Measurements from ENCODE around the gene UQCR10.

UQCR10 gene

DNA sequence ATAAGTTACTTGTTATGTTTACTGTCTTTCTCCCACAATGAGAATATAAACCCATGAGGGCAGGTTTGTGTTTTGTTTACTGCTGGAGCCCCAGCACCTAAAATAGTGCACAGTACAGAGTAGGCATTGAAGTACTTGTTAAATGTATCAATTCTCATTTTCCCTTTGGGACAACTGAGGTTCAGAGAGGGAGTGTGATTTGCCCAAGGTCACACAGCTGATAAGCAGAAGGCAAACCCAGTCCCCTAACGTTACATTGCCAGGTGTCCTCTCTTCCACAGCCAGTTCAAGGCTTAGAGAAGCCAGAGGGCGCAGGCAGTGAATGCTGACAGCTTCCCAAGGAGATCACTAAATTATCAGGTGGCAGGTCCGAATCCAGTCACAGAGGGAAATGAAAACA lies 17.1 kb upstream of the UQCR10 start:
- Histone ChIP-seq H3K4me3 (ENCODE audit: low read depth, low read length) (no peak overlapping the region), H3K9me3 (ENCODE audit: control insufficient read depth, insufficient read depth, low read depth, low read length) (no peaks in the 10 kb centered on the region), H3K4me1 (ENCODE audit: control insufficient read depth, insufficient read depth, low read length) (no peaks in the 10 kb centered on the region), H3K36me3 (ENCODE audit: control insufficient read depth in 2 of 2, insufficient read depth in 1 of 2, low read length in 2 of 2) (peaks cover 0 to 27% of the 10 kb centered on the region in 2 experiments; a peak in 2 of 3 replicates), H3K27ac (ENCODE audit: extremely low read depth, low read depth, low read length) (no peak overlapping the region)
- CTCF ChIA-PET = interaction anchor here (0.9 kb wide), 1 partner anchor 104 kb away, joined by 3 read pairs; no protein-coding TSS in a partner anchor
- TF ChIP-seq ZNF768 (tag by site-specific recombination; IDR thresholded peaks at IDR 0.05) = peak; percentile 56; the same call in 1 of the 2 replicates
- no peak for TF ChIP-seq ZNF350 (tag by site-specific recombination; IDR thresholded peaks at IDR 0.05)
- POLR2A ChIA-PET = no interaction called here

DNA sequence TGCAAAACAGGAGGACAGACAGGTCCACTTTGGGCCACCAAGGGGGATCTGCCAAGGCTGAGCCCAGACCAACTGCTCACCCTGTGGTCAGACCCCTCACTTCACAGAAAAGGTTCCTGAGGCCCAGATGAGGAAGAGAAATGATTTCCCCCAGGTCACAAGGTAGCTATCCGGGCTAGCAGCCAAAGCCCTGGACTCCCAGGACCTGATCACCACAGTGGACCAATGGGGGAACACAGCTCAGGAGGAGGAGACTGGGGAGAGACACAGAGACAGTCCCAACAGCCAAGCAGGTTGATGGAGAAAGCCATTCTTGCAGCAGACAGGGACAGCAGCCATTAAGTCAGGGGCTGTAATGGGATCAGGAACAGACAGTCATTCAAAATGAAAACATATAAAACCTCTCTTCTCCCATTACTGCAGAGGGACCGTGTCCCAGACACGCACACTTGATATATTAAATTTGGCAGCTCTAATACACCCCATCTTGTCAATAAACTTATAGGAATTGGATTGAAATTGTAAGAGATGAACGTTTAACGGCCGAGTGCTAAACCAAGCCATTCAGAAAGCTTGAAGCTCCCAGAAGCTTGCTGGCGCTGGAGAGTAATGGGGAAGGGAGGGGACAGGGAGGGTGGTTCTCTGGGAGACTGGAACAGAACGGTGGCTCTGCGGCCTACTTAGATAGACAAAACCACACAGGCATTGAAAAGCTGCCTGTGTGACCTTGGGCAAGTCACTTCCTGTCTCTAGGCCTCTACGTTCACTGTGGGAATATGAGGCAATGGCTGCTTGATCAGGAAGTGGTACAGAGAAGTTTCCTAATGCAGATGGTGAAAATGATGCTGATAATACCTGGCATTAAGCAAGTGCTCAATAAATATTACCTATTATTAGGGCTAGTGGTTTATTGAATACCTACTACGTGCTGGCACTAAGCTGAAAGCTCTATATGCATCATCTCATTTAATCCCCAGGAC lies 16.3 kb upstream of the UQCR10 start:
- TF ChIP-seq ZNF501 (tag by site-specific recombination; IDR thresholded peaks at IDR 0.05) = no peak
- peak; percentile 93 for TF ChIP-seq ZNF664 (tag by site-specific recombination; IDR thresholded peaks at IDR 0.05)
- TF ChIP-seq, protein P1, sequence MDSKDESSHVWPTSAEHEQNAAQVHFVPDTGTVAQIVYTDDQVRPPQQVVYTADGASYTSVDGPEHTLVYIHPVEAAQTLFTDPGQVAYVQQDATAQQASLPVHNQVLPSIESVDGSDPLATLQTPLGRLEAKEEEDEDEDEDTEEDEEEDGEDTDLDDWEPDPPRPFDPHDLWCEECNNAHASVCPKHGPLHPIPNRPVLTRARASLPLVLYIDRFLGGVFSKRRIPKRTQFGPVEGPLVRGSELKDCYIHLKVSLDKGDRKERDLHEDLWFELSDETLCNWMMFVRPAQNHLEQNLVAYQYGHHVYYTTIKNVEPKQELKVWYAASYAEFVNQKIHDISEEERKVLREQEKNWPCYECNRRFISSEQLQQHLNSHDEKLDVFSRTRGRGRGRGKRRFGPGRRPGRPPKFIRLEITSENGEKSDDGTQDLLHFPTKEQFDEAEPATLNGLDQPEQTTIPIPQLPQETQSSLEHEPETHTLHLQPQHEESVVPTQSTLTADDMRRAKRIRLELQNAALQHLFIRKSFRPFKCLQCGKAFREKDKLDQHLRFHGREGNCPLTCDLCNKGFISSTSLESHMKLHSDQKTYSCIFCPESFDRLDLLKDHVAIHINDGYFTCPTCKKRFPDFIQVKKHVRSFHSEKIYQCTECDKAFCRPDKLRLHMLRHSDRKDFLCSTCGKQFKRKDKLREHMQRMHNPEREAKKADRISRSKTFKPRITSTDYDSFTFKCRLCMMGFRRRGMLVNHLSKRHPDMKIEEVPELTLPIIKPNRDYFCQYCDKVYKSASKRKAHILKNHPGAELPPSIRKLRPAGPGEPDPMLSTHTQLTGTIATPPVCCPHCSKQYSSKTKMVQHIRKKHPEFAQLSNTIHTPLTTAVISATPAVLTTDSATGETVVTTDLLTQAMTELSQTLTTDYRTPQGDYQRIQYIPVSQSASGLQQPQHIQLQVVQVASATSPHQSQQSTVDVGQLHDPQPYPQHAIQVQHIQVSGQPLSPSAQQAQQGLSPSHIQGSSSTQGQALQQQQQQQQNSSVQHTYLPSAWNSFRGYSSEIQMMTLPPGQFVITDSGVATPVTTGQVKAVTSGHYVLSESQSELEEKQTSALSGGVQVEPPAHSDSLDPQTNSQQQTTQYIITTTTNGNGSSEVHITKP (tag by site-specific recombination; IDR thresholded peaks at IDR 0.05) = peak; percentile 82
- Histone ChIP-seq H3K4me1 (ENCODE audit: control insufficient read depth, insufficient read depth, low read length) (no peaks in the 10 kb centered on the region), H3K4me3 (ENCODE audit: low read depth, low read length) (no peak overlapping the region), H3K9me3 (ENCODE audit: control insufficient read depth, insufficient read depth, low read depth, low read length) (no peaks in the 10 kb centered on the region), H3K27ac (ENCODE audit: extremely low read depth, low read depth, low read length) (no peak overlapping the region), H3K36me3 (ENCODE audit: control insufficient read depth in 2 of 2, insufficient read depth in 1 of 2, low read length in 2 of 2) (peaks cover 0 to 20% of the 10 kb centered on the region in 2 experiments; a peak in 2 of 3 replicates)
- CTCF ChIA-PET = interaction anchor here (0.6 to 1.0 kb wide), 3 partner anchors 61 to 105 kb away, joined by 3 to 4 read pairs (median 3); no protein-coding TSS in a partner anchor
- POLR2A ChIA-PET = interaction anchor here (1.4 kb wide), 1 partner anchor 16 kb away, joined by 4 read pairs; the partner anchor contains the start of genes UQCR10 and ZMAT5

DNA sequence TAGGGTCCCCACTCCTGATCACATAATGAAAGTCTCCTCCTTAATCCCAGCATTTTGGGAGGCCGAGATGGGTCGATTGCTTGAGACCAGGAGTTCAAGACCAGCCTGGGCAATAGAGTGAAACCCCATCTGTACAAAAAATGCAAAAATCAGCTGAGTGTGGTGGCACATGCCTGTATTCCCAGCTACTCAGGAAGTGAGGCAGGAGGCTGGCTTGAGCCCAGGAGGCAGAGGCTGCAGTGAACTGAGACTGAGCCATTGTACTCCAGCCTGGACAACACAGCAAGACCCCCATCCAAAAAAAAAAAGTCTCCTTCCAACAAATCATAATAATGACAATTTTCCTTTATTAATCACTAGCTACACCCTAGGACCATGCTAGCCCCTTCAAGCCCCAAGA lies 15.5 kb upstream of the UQCR10 start:
- TF ChIP-seq ZNF121 (tag by site-specific recombination; IDR thresholded peaks at IDR 0.05) (peak; percentile 67), ZNF677 (tag by site-specific recombination; IDR thresholded peaks at IDR 0.05) (no peak), IKZF3 (tag by site-specific recombination; IDR thresholded peaks at IDR 0.05) (no peak), ZNF548 (tag by site-specific recombination; IDR thresholded peaks at IDR 0.05) (no peak), OSR2 (tag by site-specific recombination; IDR thresholded peaks at IDR 0.05) (no peak), ZNF510 (tag by site-specific recombination; IDR thresholded peaks at IDR 0.05; ENCODE audit: insufficient replicate concordance) (no peak)
- TF ChIP-seq, protein P2, sequence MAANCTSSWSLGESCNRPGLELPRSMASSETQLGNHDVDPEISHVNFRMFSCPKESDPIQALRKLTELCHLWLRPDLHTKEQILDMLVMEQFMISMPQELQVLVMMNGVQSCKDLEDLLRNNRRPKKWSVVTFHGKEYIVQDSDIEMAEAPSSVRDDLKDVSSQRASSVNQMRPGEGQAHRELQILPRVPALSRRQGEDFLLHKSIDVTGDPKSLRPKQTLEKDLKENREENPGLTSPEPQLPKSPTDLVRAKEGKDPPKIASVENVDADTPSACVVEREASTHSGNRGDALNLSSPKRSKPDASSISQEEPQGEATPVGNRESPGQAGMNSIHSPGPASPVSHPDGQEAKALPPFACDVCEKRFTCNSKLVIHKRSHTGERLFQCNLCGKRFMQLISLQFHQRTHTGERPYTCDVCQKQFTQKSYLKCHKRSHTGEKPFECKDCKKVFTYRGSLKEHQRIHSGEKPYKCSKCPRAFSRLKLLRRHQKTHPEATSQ (tag by site-specific recombination; IDR thresholded peaks at IDR 0.05) = no peak
- ChIA-PET POLR2A (interaction anchor here (1.4 kb wide), 1 partner anchor 15 kb away, joined by 4 read pairs; the partner anchor contains the start of genes UQCR10 and ZMAT5), CTCF (interaction anchor here (0.6 to 1.0 kb wide), 2 partner anchors 62 to 280 kb away, joined by 4 read pairs; no protein-coding TSS in a partner anchor)
- H3K4me1 ChIP-seq (ENCODE audit: control insufficient read depth, insufficient read depth, low read length) = no peaks in the 10 kb centered on the region
- peaks cover 0 to 18% of the 10 kb centered on the region in 2 experiments; a peak in 2 of 3 replicates for H3K36me3 ChIP-seq (ENCODE audit: control insufficient read depth in 2 of 2, insufficient read depth in 1 of 2, low read length in 2 of 2)
- H3K9me3 ChIP-seq (ENCODE audit: control insufficient read depth, insufficient read depth, low read depth, low read length) = no peaks in the 10 kb centered on the region
- no peak overlapping the region for H3K4me3 ChIP-seq (ENCODE audit: low read depth, low read length)
- no peak overlapping the region for H3K27ac ChIP-seq (ENCODE audit: extremely low read depth, low read depth, low read length)

Data from HEK293 (cell line).